ENCODE measurements around the gene IQSEC3. TPM values are rescaled to one million over a fixed set of nuclear protein-coding genes. Genes with fewer than 3 reads are reported as not detected.
A peak's percentile ranks its signal among the peaks of the same experiment; 100 is the strongest.
"Not testable (repeated sequence)": the region's sequence is repeated elsewhere in the genome, so short reads cannot be mapped to it uniquely, and the experiment has no call there.

IQSEC3 gene
- 3.7 and 4.2 TPM in 2 replicates for total RNA-seq (ENCODE audit: low replicate concordance)
- long read RNA-seq, partial matches to known transcripts = 0 of 3 reads
- long read RNA-seq, other reads (novel, unspliced or antisense) = 3 of 3 reads

GRCh38 chr12:66428-66781 lies at the start of gene IQSEC3:
Gene IQSEC3, plus strand, starts transcription at chr12:66767. Its CDS starts 116 bp downstream, at chr12:66883.
- H3K27ac Mint-ChIP-seq; H3K4me1 Mint-ChIP-seq (ENCODE audit: unreplicated experiment); H3K36me3 Mint-ChIP-seq; H3K9me3 Mint-ChIP-seq; DNase-seq (ENCODE audit: extremely low spot score, unreplicated experiment): not testable (repeated sequence)
- Mint-ChIP-seq H3K27me3 (peaks cover 59% of the 10 kb centered on the region), H3K4me3 (peak within 1 kb of the TSS; percentile 73)

GRCh38 chr12:17370-18340 lies 48.9 kb upstream of the IQSEC3 start:
- H3K36me3 Mint-ChIP-seq; H3K27ac Mint-ChIP-seq; H3K27me3 Mint-ChIP-seq; DNase-seq (ENCODE audit: extremely low spot score, unreplicated experiment); H3K4me3 Mint-ChIP-seq; H3K9me3 Mint-ChIP-seq: not testable (repeated sequence)
- H3K4me1 Mint-ChIP-seq (ENCODE audit: unreplicated experiment) = peaks cover 14% of the 10 kb centered on the region

GRCh38 chr12:18821-19567 lies 47.6 kb upstream of the IQSEC3 start:
- not testable (repeated sequence) for H3K27me3 Mint-ChIP-seq; H3K9me3 Mint-ChIP-seq; H3K36me3 Mint-ChIP-seq; H3K27ac Mint-ChIP-seq; DNase-seq (ENCODE audit: extremely low spot score, unreplicated experiment); H3K4me3 Mint-ChIP-seq
- peaks cover 14% of the 10 kb centered on the region for H3K4me1 Mint-ChIP-seq (ENCODE audit: unreplicated experiment)

DNA sequence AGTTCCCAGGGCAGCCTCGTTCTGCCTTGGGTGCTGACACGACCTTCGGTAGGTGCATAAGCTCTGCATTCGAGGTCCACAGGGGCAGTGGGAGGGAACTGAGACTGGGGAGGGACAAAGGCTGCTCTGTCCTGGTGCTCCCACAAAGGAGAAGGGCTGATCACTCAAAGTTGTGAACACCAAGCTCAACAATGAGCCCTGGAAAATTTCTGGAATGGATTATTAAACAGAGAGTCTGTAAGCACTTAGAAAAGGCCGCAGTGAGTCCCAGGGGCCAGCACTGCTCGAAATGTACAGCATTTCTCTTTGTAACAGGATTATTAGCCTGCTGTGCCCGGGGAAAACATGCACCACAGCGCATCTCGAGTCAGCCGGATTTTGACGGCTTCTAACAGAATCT lies 46.7 kb upstream of the IQSEC3 start:
- not testable (repeated sequence) for H3K9me3 Mint-ChIP-seq; H3K27ac Mint-ChIP-seq; H3K27me3 Mint-ChIP-seq; DNase-seq (ENCODE audit: extremely low spot score, unreplicated experiment); H3K36me3 Mint-ChIP-seq; H3K4me3 Mint-ChIP-seq
- peaks cover 14% of the 10 kb centered on the region for H3K4me1 Mint-ChIP-seq (ENCODE audit: unreplicated experiment)

DNA sequence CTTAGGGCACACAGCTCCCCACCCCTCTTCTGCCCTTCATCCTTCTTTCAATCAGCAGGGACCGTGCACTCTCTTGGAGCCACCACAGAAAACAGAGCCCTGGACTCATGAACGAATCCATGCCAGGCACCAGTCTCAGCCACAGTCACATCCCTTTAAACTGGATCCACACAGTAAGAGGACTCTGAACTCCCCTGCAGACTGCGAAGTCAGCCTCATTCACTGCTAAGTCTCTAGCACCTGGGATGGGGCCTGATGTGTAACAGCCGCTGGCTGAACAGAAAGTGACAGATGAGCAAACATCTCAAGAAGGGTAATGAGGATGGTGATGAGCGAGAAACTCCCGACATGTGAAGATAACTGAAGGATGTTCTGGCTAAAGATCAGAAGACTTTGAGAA lies 45.8 kb upstream of the IQSEC3 start:
- peaks cover 14% of the 10 kb centered on the region for H3K4me1 Mint-ChIP-seq (ENCODE audit: unreplicated experiment)
- no peaks in the 10 kb centered on the region for H3K9me3 Mint-ChIP-seq
- peak overlapping the region; percentile 6 for H3K4me3 Mint-ChIP-seq
- no peak overlapping the region for H3K27ac Mint-ChIP-seq
- TF ChIP-seq, protein P1, sequence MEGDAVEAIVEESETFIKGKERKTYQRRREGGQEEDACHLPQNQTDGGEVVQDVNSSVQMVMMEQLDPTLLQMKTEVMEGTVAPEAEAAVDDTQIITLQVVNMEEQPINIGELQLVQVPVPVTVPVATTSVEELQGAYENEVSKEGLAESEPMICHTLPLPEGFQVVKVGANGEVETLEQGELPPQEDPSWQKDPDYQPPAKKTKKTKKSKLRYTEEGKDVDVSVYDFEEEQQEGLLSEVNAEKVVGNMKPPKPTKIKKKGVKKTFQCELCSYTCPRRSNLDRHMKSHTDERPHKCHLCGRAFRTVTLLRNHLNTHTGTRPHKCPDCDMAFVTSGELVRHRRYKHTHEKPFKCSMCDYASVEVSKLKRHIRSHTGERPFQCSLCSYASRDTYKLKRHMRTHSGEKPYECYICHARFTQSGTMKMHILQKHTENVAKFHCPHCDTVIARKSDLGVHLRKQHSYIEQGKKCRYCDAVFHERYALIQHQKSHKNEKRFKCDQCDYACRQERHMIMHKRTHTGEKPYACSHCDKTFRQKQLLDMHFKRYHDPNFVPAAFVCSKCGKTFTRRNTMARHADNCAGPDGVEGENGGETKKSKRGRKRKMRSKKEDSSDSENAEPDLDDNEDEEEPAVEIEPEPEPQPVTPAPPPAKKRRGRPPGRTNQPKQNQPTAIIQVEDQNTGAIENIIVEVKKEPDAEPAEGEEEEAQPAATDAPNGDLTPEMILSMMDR (conservative IDR thresholded peaks at IDR 0.05) = no peak
- H3K36me3 Mint-ChIP-seq = no peaks in the 10 kb centered on the region
- no peak for DNase-seq (ENCODE audit: extremely low spot score, unreplicated experiment)
- no peaks in the 10 kb centered on the region for H3K27me3 Mint-ChIP-seq

DNA sequence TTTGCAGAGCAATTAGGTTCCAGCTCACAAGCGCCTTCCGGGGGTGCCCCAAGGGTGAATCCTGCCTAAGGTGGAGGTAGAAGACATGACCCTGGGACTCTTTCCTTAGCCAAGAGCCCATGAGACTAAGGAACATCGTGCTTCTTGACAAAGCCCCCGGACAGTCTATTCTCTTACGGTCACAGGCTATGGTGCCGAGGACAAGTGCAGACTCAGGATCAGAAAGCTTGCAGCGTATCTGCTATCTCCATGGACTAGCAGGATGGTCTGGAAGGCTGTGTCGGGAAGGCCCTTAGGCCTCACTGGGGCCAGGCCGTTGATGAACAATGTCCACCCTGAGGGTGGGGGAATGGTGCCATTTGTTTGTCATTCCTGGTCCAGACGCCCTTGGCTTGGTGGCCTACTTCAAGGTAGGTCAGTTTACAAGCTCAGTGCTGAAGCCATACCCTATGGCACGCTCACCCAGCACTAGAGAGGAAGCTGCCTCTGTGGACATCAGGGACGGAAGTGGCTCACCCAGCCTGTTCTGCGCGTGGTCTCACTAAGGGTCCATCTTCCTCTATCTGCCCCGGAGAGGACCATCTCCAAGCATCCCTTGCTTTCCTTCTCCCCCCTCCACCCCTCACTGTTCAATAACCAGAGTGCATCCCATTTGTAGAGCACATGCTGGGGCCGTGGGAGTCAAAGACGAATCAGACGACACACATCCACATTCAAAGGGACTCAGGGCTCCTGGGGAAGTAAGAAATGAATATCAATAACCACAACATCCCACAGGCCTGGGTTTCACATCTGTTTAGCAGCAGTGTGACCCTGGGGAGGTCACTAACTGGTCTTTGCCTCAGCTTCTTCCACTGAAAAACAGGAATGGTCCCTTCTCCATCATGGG lies 45.0 kb upstream of the IQSEC3 start:
- TF ChIP-seq, protein P1 (conservative IDR thresholded peaks at IDR 0.05) = no peak
- Mint-ChIP-seq H3K27me3 (no peaks in the 10 kb centered on the region), H3K9me3 (no peaks in the 10 kb centered on the region), H3K27ac (no peak overlapping the region), H3K4me3 (no peak overlapping the region), H3K36me3 (no peaks in the 10 kb centered on the region), H3K4me1 (ENCODE audit: unreplicated experiment) (peaks cover 14% of the 10 kb centered on the region)
- DNase-seq (ENCODE audit: extremely low spot score, unreplicated experiment) = no peak

GRCh38 chr12:22190-22529 lies 44.4 kb upstream of the IQSEC3 start:
- Mint-ChIP-seq H3K4me1 (ENCODE audit: unreplicated experiment) (peaks cover 14% of the 10 kb centered on the region), H3K4me3 (no peak overlapping the region), H3K27ac (no peak overlapping the region), H3K36me3 (no peaks in the 10 kb centered on the region), H3K9me3 (no peaks in the 10 kb centered on the region), H3K27me3 (no peaks in the 10 kb centered on the region)
- DNase-seq (ENCODE audit: extremely low spot score, unreplicated experiment) = no peak
- TF ChIP-seq, protein P1 (conservative IDR thresholded peaks at IDR 0.05) = no peak
